Measurements from ENCODE around the gene PHF19.

GRCh38 chr9:120915854-120916470, 39.0 kb upstream of the PHF19 start:
- TF ChIP-seq CTCF (IDR thresholded peaks at IDR 0.05), result no peak
- TF ChIP-seq, protein P1, sequence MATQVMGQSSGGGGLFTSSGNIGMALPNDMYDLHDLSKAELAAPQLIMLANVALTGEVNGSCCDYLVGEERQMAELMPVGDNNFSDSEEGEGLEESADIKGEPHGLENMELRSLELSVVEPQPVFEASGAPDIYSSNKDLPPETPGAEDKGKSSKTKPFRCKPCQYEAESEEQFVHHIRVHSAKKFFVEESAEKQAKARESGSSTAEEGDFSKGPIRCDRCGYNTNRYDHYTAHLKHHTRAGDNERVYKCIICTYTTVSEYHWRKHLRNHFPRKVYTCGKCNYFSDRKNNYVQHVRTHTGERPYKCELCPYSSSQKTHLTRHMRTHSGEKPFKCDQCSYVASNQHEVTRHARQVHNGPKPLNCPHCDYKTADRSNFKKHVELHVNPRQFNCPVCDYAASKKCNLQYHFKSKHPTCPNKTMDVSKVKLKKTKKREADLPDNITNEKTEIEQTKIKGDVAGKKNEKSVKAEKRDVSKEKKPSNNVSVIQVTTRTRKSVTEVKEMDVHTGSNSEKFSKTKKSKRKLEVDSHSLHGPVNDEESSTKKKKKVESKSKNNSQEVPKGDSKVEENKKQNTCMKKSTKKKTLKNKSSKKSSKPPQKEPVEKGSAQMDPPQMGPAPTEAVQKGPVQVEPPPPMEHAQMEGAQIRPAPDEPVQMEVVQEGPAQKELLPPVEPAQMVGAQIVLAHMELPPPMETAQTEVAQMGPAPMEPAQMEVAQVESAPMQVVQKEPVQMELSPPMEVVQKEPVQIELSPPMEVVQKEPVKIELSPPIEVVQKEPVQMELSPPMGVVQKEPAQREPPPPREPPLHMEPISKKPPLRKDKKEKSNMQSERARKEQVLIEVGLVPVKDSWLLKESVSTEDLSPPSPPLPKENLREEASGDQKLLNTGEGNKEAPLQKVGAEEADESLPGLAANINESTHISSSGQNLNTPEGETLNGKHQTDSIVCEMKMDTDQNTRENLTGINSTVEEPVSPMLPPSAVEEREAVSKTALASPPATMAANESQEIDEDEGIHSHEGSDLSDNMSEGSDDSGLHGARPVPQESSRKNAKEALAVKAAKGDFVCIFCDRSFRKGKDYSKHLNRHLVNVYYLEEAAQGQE (IDR thresholded peaks at IDR 0.05), result no peak
